Adrenal gland (tissue), 5 donors: Measurements from ENCODE around the gene ELK1.
"Not testable (repeated sequence)": the region's sequence is repeated elsewhere in the genome, so short reads cannot be mapped to it uniquely, and the experiment has no call there.

ENCODE experiments used
- CTCF ChIP-seq, 6 experiments: fragments of 450-650 bp in 4 of 6; fragments of 200-600 bp in 2 of 6; sonication (generic) in 1 of 6; IDR thresholded peaks; 1 replicate in 5 of 6; 2 replicates in 1 of 6; pipeline versions ENCODE4 v1.5.1 to v1.8.0; 2016 to 2021; ENCODE audit warnings: antibody characterized with exemption in 6 of 6, mild to moderate bottlenecking in 2 of 6, moderate library complexity in 1 of 6
- POLR2A ChIP-seq, 2 donors: fragments of 450-650 bp; IDR thresholded peaks; one replicate each; pipeline ENCODE4 v1.6.1; 2017; ENCODE audit warnings: antibody characterized with exemption in 2 of 2, mild to moderate bottlenecking in 2 of 2, moderate library complexity in 1 of 2
- donor health status: DM: no; HTN: no; CAD: no.

- not testable (repeated sequence) for TF ChIP-seq CTCF, POLR2A (IDR thresholded peaks at IDR 0.05)
These were observed 47.2 kb downstream of the ELK1 start for GRCh38 chrX:47603125-47603524.
